Naive B cell (primary cell): ENCODE measurements around the gene ZNF672. TPM values are rescaled to one million over a fixed set of nuclear protein-coding genes. Genes with fewer than 3 reads are reported as not detected.

Experiments
- ATAC-seq, 2 donors: fragments of 150-1000 bp; cut with Tn5 transposase; 2 replicates each; pipeline ENCODE4 v1.10.0; 2021; ENCODE audit warnings: low read depth in 2 of 2, mild to moderate bottlenecking in 2 of 2, moderate library complexity in 2 of 2
- DNase-seq: peaks from one replicate; pipeline ENCODE4 v3.0.0; 2022
- H3K27ac Mint-ChIP-seq, 6 donors: one replicate each; pipeline ENCODE4 v1.8.0; 2020 to 2022; ENCODE audit warnings: mild to moderate bottlenecking in 6 of 6, mixed read lengths in 6 of 6, moderate library complexity in 5 of 6, inconsistent platforms in 2 of 6
- H3K27me3 Mint-ChIP-seq, 3 donors: one replicate each; pipeline ENCODE4 v1.8.0; 2021 to 2022; ENCODE audit warnings: mixed read lengths in 3 of 3, mild to moderate bottlenecking in 1 of 3
- H3K36me3 Mint-ChIP-seq, 2 donors: one replicate each; pipeline ENCODE4 v1.8.0; 2020 to 2022; ENCODE audit warnings: mixed read lengths in 2 of 2, inconsistent platforms in 1 of 2, mild to moderate bottlenecking in 1 of 2
- H3K4me1 Mint-ChIP-seq, 3 donors: one replicate each; pipeline ENCODE4 v1.8.0; 2020 to 2022; ENCODE audit warnings: mixed read lengths in 3 of 3, inconsistent platforms in 1 of 3, mild to moderate bottlenecking in 1 of 3, moderate library complexity in 1 of 3
- H3K4me3 Mint-ChIP-seq, 8 donors: one replicate each; pipeline ENCODE4 v1.8.0; 2020 to 2022; ENCODE audit warnings: mild to moderate bottlenecking in 8 of 8, mixed read lengths in 8 of 8, moderate library complexity in 8 of 8, inconsistent platforms in 2 of 8
- H3K9me3 Mint-ChIP-seq, 7 donors: one replicate each; pipeline ENCODE4 v1.8.0; 2020 to 2022; ENCODE audit warnings: mixed read lengths in 7 of 7, mild to moderate bottlenecking in 5 of 7, inconsistent platforms in 2 of 7, moderate library complexity in 1 of 7
- polyA plus RNA-seq, 6 donors: library from polyadenylated mRNA; unstranded; fragments of 300-500 nt; fragmentation: Illumina TruSeq; gene quantifications; one replicate each; pipeline ENCODE4 v1.2.3, GENCODE V29; 2021; ENCODE audit warnings: low read depth in 6 of 6

The ZNF672 gene
- polyA plus RNA-seq, 6 donors from 2014 or later = 31.7 to 61.5 (median 41.1) TPM

GRCh38 chr1:248817065-248817464 lies 21.0 kb upstream of the ZNF672 start:
- ATAC-seq (peak in 1 of 2 donors; percentile 26), DNase-seq (no peak)
- peak overlapping the region in 4 of 8 donors; percentile 30 to 78 (median 56) for H3K4me3 Mint-ChIP-seq
- no peaks in the 10 kb centered on the region for H3K27me3 Mint-ChIP-seq
- peaks cover 48 to 66% (median 57%) of the 10 kb centered on the region in 3 donors for H3K4me1 Mint-ChIP-seq
- H3K36me3 Mint-ChIP-seq = peaks cover 17 to 41% of the 10 kb centered on the region in 2 donors
- H3K9me3 Mint-ChIP-seq = no peaks in the 10 kb centered on the region
- H3K27ac Mint-ChIP-seq = peak overlapping the region in 4 of 6 donors; percentile 15 to 82 (median 38)

- ATAC-seq (peak; percentile 58 to 70), DNase-seq (no peak)
- Mint-ChIP-seq H3K27me3 (no peaks in the 10 kb centered on the region), H3K4me3 (peak overlapping the region; percentile 58 to 87 (median 69)), H3K36me3 (peaks cover 17 to 27% of the 10 kb centered on the region in 2 donors), H3K27ac (peak overlapping the region; percentile 35 to 94 (median 63)), H3K9me3 (no peaks in the 10 kb centered on the region), H3K4me1 (peaks cover 53 to 73% (median 71%) of the 10 kb centered on the region in 3 donors)
Observed at GRCh38 chr1:248818505-248819374, 19.3 kb upstream of the ZNF672 start.

GRCh38 chr1:248820041-248820585 lies 17.9 kb upstream of the ZNF672 start:
- Mint-ChIP-seq H3K9me3 (no peaks in the 10 kb centered on the region), H3K27ac (peak overlapping the region in 2 of 6 donors; percentile 47 to 63), H3K4me1 (peaks cover 61 to 87% (median 85%) of the 10 kb centered on the region in 3 donors), H3K4me3 (peak overlapping the region in 5 of 8 donors; percentile 6 to 66 (median 18)), H3K36me3 (peaks cover 7 to 29% of the 10 kb centered on the region in 2 donors), H3K27me3 (no peaks in the 10 kb centered on the region)
- DNase-seq (no peak), ATAC-seq (no peak)

GRCh38 chr1:248821101-248821500 lies 16.9 kb upstream of the ZNF672 start:
- H3K27ac Mint-ChIP-seq = peak overlapping the region in 1 of 6 donors; percentile 52
- no peak for ATAC-seq
- H3K36me3 Mint-ChIP-seq = peaks cover 0 to 28% of the 10 kb centered on the region in 2 donors
- peak overlapping the region in 3 of 8 donors; percentile 18 to 25 (median 24) for H3K4me3 Mint-ChIP-seq
- H3K4me1 Mint-ChIP-seq = peaks cover 68 to 94% (median 93%) of the 10 kb centered on the region in 3 donors
- H3K27me3 Mint-ChIP-seq = no peaks in the 10 kb centered on the region
- no peaks in the 10 kb centered on the region for H3K9me3 Mint-ChIP-seq
- no peak for DNase-seq

GRCh38 chr1:248821641-248822040 lies 16.4 kb upstream of the ZNF672 start:
- ATAC-seq (no peak), DNase-seq (no peak)
- H3K27ac Mint-ChIP-seq = peak overlapping the region in 2 of 6 donors; percentile 83 to 91
- H3K36me3 Mint-ChIP-seq = peaks cover 0 to 25% of the 10 kb centered on the region in 2 donors
- peaks cover 66 to 92% (median 91%) of the 10 kb centered on the region in 3 donors for H3K4me1 Mint-ChIP-seq
- no peaks in the 10 kb centered on the region for H3K27me3 Mint-ChIP-seq
- H3K4me3 Mint-ChIP-seq = peak overlapping the region in 5 of 8 donors; percentile 8 to 89 (median 18)
- H3K9me3 Mint-ChIP-seq = peaks cover 0 to 1% (median 0%) of the 10 kb centered on the region in 7 donors

- H3K9me3 Mint-ChIP-seq = peaks cover 0 to 3% (median 0%) of the 10 kb centered on the region in 7 donors
- peak; percentile 7 to 9 for ATAC-seq
- peaks cover 62 to 91% (median 89%) of the 10 kb centered on the region in 3 donors for H3K4me1 Mint-ChIP-seq
- H3K27me3 Mint-ChIP-seq = no peaks in the 10 kb centered on the region
- DNase-seq = peak; percentile 33
- H3K4me3 Mint-ChIP-seq = peak overlapping the region; percentile 67 to 99 (median 82)
- H3K36me3 Mint-ChIP-seq = peaks cover 0 to 25% of the 10 kb centered on the region in 2 donors
- peak overlapping the region; percentile 14 to 91 (median 70) for H3K27ac Mint-ChIP-seq
Observed at GRCh38 chr1:248822148-248823032, 15.6 kb upstream of the ZNF672 start.

DNA sequence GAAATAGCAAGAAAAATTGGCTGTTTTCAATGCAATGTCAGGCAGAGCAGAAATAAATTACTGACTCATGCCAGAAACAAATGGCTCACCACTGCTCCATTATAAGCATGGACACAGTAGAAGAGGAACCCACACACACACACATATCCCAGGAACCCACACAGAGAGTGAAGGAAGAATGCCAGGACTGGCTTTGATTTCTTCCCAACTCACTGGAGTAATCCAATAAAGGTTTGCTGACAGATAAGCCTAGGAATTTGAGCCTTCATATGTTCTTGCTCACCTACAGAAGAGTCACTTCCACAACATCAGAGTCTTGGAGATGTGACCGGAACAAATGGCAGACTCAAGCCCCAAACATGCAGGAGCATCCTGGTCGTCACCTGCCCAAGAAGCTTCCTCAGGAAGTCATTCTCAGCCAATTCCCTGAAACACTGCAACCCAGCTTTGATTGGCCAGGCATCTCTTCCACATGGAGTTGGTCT lies 14.5 kb upstream of the ZNF672 start:
- peaks cover 51 to 82% (median 77%) of the 10 kb centered on the region in 3 donors for H3K4me1 Mint-ChIP-seq
- H3K9me3 Mint-ChIP-seq = peaks cover 0 to 3% (median 0%) of the 10 kb centered on the region in 7 donors
- ATAC-seq (no peak), DNase-seq (no peak)
- H3K36me3 Mint-ChIP-seq = peaks cover 0 to 25% of the 10 kb centered on the region in 2 donors
- no peaks in the 10 kb centered on the region for H3K27me3 Mint-ChIP-seq
- H3K4me3 Mint-ChIP-seq = peak overlapping the region in 7 of 8 donors; percentile 93 to 100 (median 98)
- H3K27ac Mint-ChIP-seq = peak overlapping the region in 3 of 6 donors; percentile 2 to 81 (median 38)

- Mint-ChIP-seq H3K27ac (peak overlapping the region in 4 of 6 donors; percentile 2 to 85 (median 62)), H3K9me3 (peaks cover 0 to 3% (median 0%) of the 10 kb centered on the region in 7 donors), H3K36me3 (peaks cover 0 to 25% of the 10 kb centered on the region in 2 donors), H3K4me3 (peak overlapping the region; percentile 93 to 100 (median 98)), H3K4me1 (peaks cover 45 to 74% (median 70%) of the 10 kb centered on the region in 3 donors), H3K27me3 (no peaks in the 10 kb centered on the region)
- DNase-seq (no peak), ATAC-seq (no peak)
Observed at GRCh38 chr1:248824301-248824700, 13.7 kb upstream of the ZNF672 start.

DNA sequence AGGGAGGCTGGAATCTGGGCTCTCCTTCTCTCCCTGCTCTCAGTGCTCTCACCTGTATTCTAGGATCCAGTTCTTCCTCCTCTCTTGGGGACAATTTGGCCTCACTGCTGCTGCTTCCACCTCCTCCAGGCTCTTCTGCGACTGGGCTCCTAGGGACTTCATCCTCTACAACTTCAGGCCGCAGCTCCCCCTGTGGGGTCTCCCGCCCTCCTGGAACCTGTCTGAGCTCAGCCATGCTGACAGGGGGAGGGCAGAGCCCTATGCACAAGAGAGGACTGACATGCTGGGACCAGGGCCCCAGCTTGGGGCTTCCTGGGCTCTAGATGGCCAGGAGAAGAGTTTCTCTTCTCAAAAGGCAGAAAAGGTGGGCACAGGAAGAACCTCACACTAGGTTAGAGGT lies 13.3 kb upstream of the ZNF672 start:
- DNase-seq (no peak), ATAC-seq (no peak)
- peak overlapping the region; percentile 93 to 100 (median 98) for H3K4me3 Mint-ChIP-seq
- H3K4me1 Mint-ChIP-seq = peaks cover 45 to 71% (median 69%) of the 10 kb centered on the region in 3 donors
- peak overlapping the region in 4 of 6 donors; percentile 43 to 95 (median 82) for H3K27ac Mint-ChIP-seq
- H3K27me3 Mint-ChIP-seq = no peaks in the 10 kb centered on the region
- H3K9me3 Mint-ChIP-seq = peaks cover 0 to 3% (median 0%) of the 10 kb centered on the region in 7 donors
- peaks cover 0 to 25% of the 10 kb centered on the region in 2 donors for H3K36me3 Mint-ChIP-seq

DNA sequence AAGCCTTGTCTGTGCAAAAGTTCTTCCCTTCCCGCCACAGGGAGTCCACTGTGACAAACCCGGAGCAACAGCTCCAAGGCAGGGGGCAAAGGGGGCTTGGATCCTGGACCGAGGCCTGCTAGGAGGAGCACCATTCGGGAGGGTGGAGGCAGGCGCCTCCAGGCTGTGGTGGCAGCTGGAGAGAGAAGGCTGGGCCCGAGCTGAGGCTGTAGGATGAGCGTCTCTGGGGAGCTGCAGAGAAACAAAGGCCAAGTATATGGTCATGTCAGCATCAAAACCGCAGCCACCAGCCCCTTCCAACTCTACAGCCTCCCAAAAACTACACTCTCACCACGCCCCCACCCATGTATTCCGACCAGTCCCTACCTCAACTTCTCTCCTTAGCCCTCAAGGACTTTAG lies 12.9 kb upstream of the ZNF672 start:
- no peak for ATAC-seq
- no peaks in the 10 kb centered on the region for H3K27me3 Mint-ChIP-seq

DNA sequence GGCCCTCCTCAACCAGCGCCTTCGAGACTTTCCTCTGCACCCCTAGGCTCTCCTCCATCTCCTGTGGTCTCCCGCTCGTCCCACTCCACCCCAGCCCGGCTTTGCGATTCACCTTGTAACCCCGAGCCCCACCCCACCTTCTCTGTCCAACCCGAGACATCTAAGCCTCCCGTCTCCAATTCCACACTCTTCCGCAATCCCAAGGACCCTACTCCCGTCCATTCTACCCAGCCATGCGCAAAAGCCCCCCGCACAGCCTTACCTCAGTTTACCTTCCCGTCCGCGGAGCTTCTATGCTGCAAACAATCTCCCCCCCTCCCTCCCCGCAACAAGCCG lies 12.5 kb upstream of the ZNF672 start:
- DNase-seq = no peak

More for the DNA sequence above, 12.9 kb upstream of the ZNF672 start:
- Mint-ChIP-seq H3K36me3 (peaks cover 0 to 25% of the 10 kb centered on the region in 2 donors), H3K9me3 (peaks cover 0 to 3% (median 0%) of the 10 kb centered on the region in 7 donors), H3K4me3 (peak overlapping the region; percentile 93 to 100 (median 98)), H3K4me1 (peaks cover 45 to 69% (median 65%) of the 10 kb centered on the region in 3 donors), H3K27ac (peak overlapping the region in 5 of 6 donors; percentile 95 to 99 (median 98))
- no peak for DNase-seq

More for the DNA sequence above, 12.5 kb upstream of the ZNF672 start:
- H3K9me3 Mint-ChIP-seq = peaks cover 0 to 3% (median 0%) of the 10 kb centered on the region in 7 donors
- H3K36me3 Mint-ChIP-seq = peaks cover 0 to 25% of the 10 kb centered on the region in 2 donors
- ATAC-seq = no peak
- H3K4me1 Mint-ChIP-seq = peaks cover 43 to 65% (median 61%) of the 10 kb centered on the region in 3 donors
- H3K4me3 Mint-ChIP-seq = peak overlapping the region; percentile 93 to 100 (median 98)
- H3K27me3 Mint-ChIP-seq = no peaks in the 10 kb centered on the region
- H3K27ac Mint-ChIP-seq = peak overlapping the region; percentile 95 to 99 (median 98)
